A549 (cell line): ENCODE measurements around the gene HSD17B4.

Source experiments
- EHF ChIP-seq: fragments of 250-450 bp; sonication (Bioruptor Pico); IDR thresholded peaks from 2 replicates; pipeline ENCODE4 v1.5.0; 2020; ENCODE audit warnings: mild to moderate bottlenecking
- ESRRA ChIP-seq: fragments of 150-350 bp; IDR thresholded peaks from 2 replicates; pipeline ENCODE4 v1.6.1; 2014; ENCODE audit warnings: mild to moderate bottlenecking, low read length, borderline replicate concordance
- GATA3 ChIP-seq: IDR thresholded peaks from 2 replicates; pipeline ENCODE4 v1.6.1; 2012; ENCODE audit warnings: borderline replicate concordance
- JUNB ChIP-seq: fragments of >200 bp; sonication (Bioruptor Twin); formaldehyde crosslinking; IDR thresholded peaks from 2 replicates; pipeline ENCODE4 v1.6.1; 2016
- POLR2A ChIP-seq: IDR thresholded peaks from 2 replicates; pipeline ENCODE4 v1.6.1; 2012; ENCODE audit warnings: mild to moderate bottlenecking, low read length
- RAD21 ChIP-seq, 2 experiments: fragments of >200 bp in 1 of 2; sonication (Bioruptor Twin) in 1 of 2; formaldehyde crosslinking in 1 of 2; IDR thresholded peaks in 1 of 2; conservative IDR thresholded peaks in 1 of 2; 2 replicates in 1 of 2; 3 replicates in 1 of 2; pipeline ENCODE4 v1.6.1; 2012 to 2018; ENCODE audit warnings: inconsistent platforms in 1 of 2
- SMC3 ChIP-seq: fragments of >200 bp; sonication (Bioruptor Twin); formaldehyde crosslinking; IDR thresholded peaks from 3 replicates; pipeline ENCODE4 v1.6.1; 2018; ENCODE audit warnings: inconsistent platforms
- TF ChIP-seq, protein P1 (sequence below): IDR thresholded peaks from 2 replicates; pipeline ENCODE4 v1.6.1; 2012
- TF ChIP-seq, protein P2 (sequence below): fragments of >200 bp; sonication (Bioruptor Twin); formaldehyde crosslinking; IDR thresholded peaks from 3 replicates; pipeline ENCODE4 v1.5.1; 2016
- TF ChIP-seq, protein P3 (sequence below): fragments of 150-350 bp; IDR thresholded peaks from 2 replicates; pipeline ENCODE4 v1.6.1; 2014; ENCODE audit warnings: low read depth, mild to moderate bottlenecking, low read length
- TF ChIP-seq, protein P4 (sequence below): IDR thresholded peaks from 2 replicates; pipeline ENCODE4 v1.6.1; 2012
- TF ChIP-seq, protein P5 (sequence below): fragments of 200-600 bp; sonication (generic); IDR thresholded peaks from 2 replicates; pipeline ENCODE4 v1.6.1; 2016; ENCODE audit warnings: antibody characterized with exemption, mild to moderate bottlenecking, moderate library complexity
- TF ChIP-seq, protein P6 (sequence below): IDR thresholded peaks from 2 replicates; pipeline ENCODE4 v1.6.1; 2012; ENCODE audit warnings: low read depth, borderline replicate concordance

DNA sequence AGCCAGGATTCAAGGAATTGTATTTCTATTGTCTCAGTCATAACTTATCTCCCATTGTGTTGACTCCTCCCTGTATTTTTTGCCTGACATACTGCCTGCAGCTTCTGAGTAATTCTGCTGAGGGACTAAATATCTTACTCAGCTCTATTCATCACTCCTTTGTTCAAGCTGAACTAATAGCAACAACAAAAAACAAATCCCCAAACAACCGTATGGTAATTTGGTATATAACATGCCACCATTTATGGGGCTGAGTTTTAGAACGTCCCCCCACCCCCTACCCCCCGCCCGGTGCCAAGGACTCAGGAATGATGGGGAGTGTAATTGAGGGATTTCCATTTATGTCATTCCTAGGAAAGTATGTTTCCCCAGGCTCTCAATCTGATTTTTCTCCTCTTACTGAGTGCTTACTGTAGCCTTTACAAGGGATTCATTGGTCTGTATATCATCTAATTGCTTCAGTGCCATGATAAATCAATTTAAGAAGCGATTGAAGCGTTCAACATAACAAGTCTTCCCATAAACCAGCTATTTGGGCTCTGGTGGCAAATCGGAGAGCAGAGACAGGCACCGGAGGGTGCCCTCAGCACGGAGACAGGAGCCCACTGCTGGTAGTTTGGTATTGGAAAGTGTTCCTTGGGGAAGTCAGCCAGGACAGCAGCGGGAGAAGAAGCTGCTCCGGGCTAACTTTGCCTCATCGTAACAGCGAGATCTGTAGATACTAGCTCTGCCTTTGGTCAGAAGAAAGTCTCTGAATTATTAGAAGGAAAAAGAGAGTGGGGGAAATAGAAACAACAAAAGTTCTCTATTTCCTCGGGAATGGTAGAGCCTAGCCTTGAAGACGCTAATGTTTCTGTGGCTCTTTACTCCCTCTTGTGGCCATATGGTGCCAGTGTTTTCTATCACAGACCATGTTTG is 40.7 kb upstream of the HSD17B4 start:
- no peak for TF ChIP-seq POLR2A
- no peak for TF ChIP-seq EHF (CRISPR knock-in tag)
- TF ChIP-seq, protein P1, sequence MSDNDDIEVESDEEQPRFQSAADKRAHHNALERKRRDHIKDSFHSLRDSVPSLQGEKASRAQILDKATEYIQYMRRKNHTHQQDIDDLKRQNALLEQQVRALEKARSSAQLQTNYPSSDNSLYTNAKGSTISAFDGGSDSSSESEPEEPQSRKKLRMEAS = no peak
- TF ChIP-seq, protein P2, sequence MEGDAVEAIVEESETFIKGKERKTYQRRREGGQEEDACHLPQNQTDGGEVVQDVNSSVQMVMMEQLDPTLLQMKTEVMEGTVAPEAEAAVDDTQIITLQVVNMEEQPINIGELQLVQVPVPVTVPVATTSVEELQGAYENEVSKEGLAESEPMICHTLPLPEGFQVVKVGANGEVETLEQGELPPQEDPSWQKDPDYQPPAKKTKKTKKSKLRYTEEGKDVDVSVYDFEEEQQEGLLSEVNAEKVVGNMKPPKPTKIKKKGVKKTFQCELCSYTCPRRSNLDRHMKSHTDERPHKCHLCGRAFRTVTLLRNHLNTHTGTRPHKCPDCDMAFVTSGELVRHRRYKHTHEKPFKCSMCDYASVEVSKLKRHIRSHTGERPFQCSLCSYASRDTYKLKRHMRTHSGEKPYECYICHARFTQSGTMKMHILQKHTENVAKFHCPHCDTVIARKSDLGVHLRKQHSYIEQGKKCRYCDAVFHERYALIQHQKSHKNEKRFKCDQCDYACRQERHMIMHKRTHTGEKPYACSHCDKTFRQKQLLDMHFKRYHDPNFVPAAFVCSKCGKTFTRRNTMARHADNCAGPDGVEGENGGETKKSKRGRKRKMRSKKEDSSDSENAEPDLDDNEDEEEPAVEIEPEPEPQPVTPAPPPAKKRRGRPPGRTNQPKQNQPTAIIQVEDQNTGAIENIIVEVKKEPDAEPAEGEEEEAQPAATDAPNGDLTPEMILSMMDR = peak; percentile 99
- TF ChIP-seq, protein P3, sequence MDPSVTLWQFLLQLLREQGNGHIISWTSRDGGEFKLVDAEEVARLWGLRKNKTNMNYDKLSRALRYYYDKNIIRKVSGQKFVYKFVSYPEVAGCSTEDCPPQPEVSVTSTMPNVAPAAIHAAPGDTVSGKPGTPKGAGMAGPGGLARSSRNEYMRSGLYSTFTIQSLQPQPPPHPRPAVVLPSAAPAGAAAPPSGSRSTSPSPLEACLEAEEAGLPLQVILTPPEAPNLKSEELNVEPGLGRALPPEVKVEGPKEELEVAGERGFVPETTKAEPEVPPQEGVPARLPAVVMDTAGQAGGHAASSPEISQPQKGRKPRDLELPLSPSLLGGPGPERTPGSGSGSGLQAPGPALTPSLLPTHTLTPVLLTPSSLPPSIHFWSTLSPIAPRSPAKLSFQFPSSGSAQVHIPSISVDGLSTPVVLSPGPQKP = no peak
- peak; percentile 94 to 97 for TF ChIP-seq RAD21 (conservative IDR thresholded peaks at IDR 0.05 in 1 of 2, IDR thresholded peaks at IDR 0.05 in 1 of 2)
- no peak for TF ChIP-seq ESRRA
- TF ChIP-seq JUNB = no peak
- TF ChIP-seq, protein P4, sequence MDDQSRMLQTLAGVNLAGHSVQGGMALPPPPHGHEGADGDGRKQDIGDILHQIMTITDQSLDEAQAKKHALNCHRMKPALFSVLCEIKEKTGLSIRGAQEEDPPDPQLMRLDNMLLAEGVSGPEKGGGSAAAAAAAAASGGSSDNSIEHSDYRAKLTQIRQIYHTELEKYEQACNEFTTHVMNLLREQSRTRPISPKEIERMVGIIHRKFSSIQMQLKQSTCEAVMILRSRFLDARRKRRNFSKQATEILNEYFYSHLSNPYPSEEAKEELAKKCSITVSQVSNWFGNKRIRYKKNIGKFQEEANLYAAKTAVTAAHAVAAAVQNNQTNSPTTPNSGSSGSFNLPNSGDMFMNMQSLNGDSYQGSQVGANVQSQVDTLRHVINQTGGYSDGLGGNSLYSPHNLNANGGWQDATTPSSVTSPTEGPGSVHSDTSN = no peak
- TF ChIP-seq, protein P5, sequence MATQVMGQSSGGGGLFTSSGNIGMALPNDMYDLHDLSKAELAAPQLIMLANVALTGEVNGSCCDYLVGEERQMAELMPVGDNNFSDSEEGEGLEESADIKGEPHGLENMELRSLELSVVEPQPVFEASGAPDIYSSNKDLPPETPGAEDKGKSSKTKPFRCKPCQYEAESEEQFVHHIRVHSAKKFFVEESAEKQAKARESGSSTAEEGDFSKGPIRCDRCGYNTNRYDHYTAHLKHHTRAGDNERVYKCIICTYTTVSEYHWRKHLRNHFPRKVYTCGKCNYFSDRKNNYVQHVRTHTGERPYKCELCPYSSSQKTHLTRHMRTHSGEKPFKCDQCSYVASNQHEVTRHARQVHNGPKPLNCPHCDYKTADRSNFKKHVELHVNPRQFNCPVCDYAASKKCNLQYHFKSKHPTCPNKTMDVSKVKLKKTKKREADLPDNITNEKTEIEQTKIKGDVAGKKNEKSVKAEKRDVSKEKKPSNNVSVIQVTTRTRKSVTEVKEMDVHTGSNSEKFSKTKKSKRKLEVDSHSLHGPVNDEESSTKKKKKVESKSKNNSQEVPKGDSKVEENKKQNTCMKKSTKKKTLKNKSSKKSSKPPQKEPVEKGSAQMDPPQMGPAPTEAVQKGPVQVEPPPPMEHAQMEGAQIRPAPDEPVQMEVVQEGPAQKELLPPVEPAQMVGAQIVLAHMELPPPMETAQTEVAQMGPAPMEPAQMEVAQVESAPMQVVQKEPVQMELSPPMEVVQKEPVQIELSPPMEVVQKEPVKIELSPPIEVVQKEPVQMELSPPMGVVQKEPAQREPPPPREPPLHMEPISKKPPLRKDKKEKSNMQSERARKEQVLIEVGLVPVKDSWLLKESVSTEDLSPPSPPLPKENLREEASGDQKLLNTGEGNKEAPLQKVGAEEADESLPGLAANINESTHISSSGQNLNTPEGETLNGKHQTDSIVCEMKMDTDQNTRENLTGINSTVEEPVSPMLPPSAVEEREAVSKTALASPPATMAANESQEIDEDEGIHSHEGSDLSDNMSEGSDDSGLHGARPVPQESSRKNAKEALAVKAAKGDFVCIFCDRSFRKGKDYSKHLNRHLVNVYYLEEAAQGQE = no peak
- TF ChIP-seq GATA3 = no peak
- peak; percentile 93 for TF ChIP-seq SMC3
- TF ChIP-seq, protein P6, sequence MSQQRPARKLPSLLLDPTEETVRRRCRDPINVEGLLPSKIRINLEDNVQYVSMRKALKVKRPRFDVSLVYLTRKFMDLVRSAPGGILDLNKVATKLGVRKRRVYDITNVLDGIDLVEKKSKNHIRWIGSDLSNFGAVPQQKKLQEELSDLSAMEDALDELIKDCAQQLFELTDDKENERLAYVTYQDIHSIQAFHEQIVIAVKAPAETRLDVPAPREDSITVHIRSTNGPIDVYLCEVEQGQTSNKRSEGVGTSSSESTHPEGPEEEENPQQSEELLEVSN = no peak
